Measurements from ENCODE around the gene GPS2.
"Not testable (repeated sequence)": the region's sequence is repeated elsewhere in the genome, so short reads cannot be mapped to it uniquely, and the experiment has no call there.

Gene GPS2

GRCh38 chr17:7337600-7337999, 22.4 kb upstream of the GPS2 start:
- DNase-seq (ENCODE audit: low read depth), result not testable (repeated sequence)

- DNase-seq (ENCODE audit: low read depth), result peak; percentile 83
Observed at GRCh38 chr17:7336240-7337175, 21.3 kb upstream of the GPS2 start, which contains the start of gene ACAP1. TSS of gene ACAP1 (plus strand) at chr17:7336529. CDS start at chr17:7336735, 206 bp downstream.

- not testable (repeated sequence) for DNase-seq (ENCODE audit: low read depth)
Observed at GRCh38 chr17:7335765-7336164, 20.6 kb upstream of the GPS2 start.

- no peak for DNase-seq (ENCODE audit: low read depth)
Observed at GRCh38 chr17:7334938-7335538, 19.9 kb upstream of the GPS2 start.

GRCh38 chr17:7332600-7333069, 17.5 kb upstream of the GPS2 start:
- not testable (repeated sequence) for DNase-seq (ENCODE audit: low read depth)

- DNase-seq (ENCODE audit: low read depth), result no peak
Observed at GRCh38 chr17:7332111-7332510, 17.0 kb upstream of the GPS2 start.

- no peak for DNase-seq (ENCODE audit: low read depth)
Observed at GRCh38 chr17:7330638-7331015, 15.5 kb upstream of the GPS2 start.

GRCh38 chr17:7329997-7330637, 15.0 kb upstream of the GPS2 start:
- DNase-seq (ENCODE audit: low read depth), result peak; percentile 74

GRCh38 chr17:7329374-7329996, 14.3 kb upstream of the GPS2 start:
- DNase-seq (ENCODE audit: low read depth), result peak; percentile 93

- DNase-seq (ENCODE audit: low read depth), result no peak
Observed at GRCh38 chr17:7328840-7329373, 13.7 kb upstream of the GPS2 start, which contains the start of gene NEURL4. TSS of gene NEURL4 (minus strand) at chr17:7329335. CDS start at chr17:7329312, 23 bp downstream.

- no peak for DNase-seq (ENCODE audit: low read depth)
Observed at GRCh38 chr17:7328009-7328408, 12.8 kb upstream of the GPS2 start.

- no peak for DNase-seq (ENCODE audit: low read depth)
Observed at GRCh38 chr17:7327501-7327900, 12.3 kb upstream of the GPS2 start.

- no peak for DNase-seq (ENCODE audit: low read depth)
Observed at GRCh38 chr17:7327056-7327455, 11.9 kb upstream of the GPS2 start.

- DNase-seq (ENCODE audit: low read depth), result no peak
Observed at GRCh38 chr17:7326186-7326585, 11.0 kb upstream of the GPS2 start.

- DNase-seq (ENCODE audit: low read depth), result no peak
Observed at GRCh38 chr17:7325031-7325528, 9.9 kb upstream of the GPS2 start.

- no peak for DNase-seq (ENCODE audit: low read depth)
Observed at GRCh38 chr17:7324438-7324779, 9.2 kb upstream of the GPS2 start.

- peak; percentile 52 for DNase-seq (ENCODE audit: low read depth)
Observed at GRCh38 chr17:7323731-7324437, 8.7 kb upstream of the GPS2 start.

- no peak for DNase-seq (ENCODE audit: low read depth)
Observed at GRCh38 chr17:7322520-7323194, 7.5 kb upstream of the GPS2 start.

GRCh38 chr17:7321466-7321865, 6.3 kb upstream of the GPS2 start:
- no peak for DNase-seq (ENCODE audit: low read depth)

GRCh38 chr17:7318121-7318860, 3.1 kb upstream of the GPS2 start:
- no peak for DNase-seq (ENCODE audit: low read depth)

Data from activated T-cell treated with anti-CD3 and anti-CD28 coated beads for 48 hours (primary cell).